MM.1S (cell line): ENCODE measurements around the gene TMCO4.

Source experiments
- EZH2 ChIP-seq: fragments of 300-600 bp; sonication (generic); optimal IDR thresholded peaks from 2 replicates; pipeline ENCODE3; 2017; ENCODE audit warnings: low read depth, mild to moderate bottlenecking, antibody characterized with exemption, low read length, mixed read lengths
- TF ChIP-seq, protein P1 (sequence below): fragments of 300-600 bp; sonication (generic); IDR thresholded peaks from 2 replicates; pipeline ENCODE4 v1.5.1; 2016; ENCODE audit warnings: antibody characterized with exemption, low read length, mixed read lengths

DNA sequence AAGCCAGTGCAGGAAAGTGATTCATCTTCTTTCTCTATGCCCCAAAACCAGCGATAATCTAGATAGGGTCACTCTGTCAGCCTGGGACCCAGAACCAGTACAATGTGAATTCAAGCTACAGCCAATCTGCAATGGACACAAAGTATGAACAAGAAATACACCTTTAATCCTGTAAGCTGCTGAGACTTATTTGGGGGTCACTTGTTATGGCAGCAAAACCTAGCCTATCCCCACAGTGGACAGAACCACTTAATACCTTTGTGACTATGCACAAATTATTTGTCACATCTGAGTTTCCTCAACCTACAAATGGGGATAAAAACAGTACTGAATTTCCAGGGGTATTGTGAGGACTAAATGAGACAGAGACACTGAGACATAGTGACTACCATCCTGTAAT lies 50.0 kb downstream of the TMCO4 start:
- TF ChIP-seq EZH2: no peak
- TF ChIP-seq, protein P1, sequence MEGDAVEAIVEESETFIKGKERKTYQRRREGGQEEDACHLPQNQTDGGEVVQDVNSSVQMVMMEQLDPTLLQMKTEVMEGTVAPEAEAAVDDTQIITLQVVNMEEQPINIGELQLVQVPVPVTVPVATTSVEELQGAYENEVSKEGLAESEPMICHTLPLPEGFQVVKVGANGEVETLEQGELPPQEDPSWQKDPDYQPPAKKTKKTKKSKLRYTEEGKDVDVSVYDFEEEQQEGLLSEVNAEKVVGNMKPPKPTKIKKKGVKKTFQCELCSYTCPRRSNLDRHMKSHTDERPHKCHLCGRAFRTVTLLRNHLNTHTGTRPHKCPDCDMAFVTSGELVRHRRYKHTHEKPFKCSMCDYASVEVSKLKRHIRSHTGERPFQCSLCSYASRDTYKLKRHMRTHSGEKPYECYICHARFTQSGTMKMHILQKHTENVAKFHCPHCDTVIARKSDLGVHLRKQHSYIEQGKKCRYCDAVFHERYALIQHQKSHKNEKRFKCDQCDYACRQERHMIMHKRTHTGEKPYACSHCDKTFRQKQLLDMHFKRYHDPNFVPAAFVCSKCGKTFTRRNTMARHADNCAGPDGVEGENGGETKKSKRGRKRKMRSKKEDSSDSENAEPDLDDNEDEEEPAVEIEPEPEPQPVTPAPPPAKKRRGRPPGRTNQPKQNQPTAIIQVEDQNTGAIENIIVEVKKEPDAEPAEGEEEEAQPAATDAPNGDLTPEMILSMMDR: no peak
